ENCODE measurements around the gene SP110. TPM values are rescaled to one million over a fixed set of nuclear protein-coding genes. Genes with fewer than 3 reads are reported as not detected.

SP110 gene
- total RNA-seq, 1 donor from 2014 or later, result 29.6 TPM

GRCh38 chr2:230230496-230231200 is 10.9 kb upstream of the SP110 start:
- Mint-ChIP-seq H3K4me1 (no peaks in the 10 kb centered on the region), H3K4me3 (no peak overlapping the region), H3K9me3 (peaks cover 16% of the 10 kb centered on the region), H3K36me3 (peaks cover 2% of the 10 kb centered on the region), H3K27ac (no peak overlapping the region), H3K27me3 (ENCODE audit: low read depth) (no peaks in the 10 kb centered on the region)
- TF ChIP-seq, protein P1, sequence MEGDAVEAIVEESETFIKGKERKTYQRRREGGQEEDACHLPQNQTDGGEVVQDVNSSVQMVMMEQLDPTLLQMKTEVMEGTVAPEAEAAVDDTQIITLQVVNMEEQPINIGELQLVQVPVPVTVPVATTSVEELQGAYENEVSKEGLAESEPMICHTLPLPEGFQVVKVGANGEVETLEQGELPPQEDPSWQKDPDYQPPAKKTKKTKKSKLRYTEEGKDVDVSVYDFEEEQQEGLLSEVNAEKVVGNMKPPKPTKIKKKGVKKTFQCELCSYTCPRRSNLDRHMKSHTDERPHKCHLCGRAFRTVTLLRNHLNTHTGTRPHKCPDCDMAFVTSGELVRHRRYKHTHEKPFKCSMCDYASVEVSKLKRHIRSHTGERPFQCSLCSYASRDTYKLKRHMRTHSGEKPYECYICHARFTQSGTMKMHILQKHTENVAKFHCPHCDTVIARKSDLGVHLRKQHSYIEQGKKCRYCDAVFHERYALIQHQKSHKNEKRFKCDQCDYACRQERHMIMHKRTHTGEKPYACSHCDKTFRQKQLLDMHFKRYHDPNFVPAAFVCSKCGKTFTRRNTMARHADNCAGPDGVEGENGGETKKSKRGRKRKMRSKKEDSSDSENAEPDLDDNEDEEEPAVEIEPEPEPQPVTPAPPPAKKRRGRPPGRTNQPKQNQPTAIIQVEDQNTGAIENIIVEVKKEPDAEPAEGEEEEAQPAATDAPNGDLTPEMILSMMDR (IDR thresholded peaks at IDR 0.05; ENCODE audit: unreplicated experiment), result no peak
- no peak for DNase-seq (ENCODE audit: low spot score in 2 of 2, unreplicated experiment in 2 of 2)

DNA sequence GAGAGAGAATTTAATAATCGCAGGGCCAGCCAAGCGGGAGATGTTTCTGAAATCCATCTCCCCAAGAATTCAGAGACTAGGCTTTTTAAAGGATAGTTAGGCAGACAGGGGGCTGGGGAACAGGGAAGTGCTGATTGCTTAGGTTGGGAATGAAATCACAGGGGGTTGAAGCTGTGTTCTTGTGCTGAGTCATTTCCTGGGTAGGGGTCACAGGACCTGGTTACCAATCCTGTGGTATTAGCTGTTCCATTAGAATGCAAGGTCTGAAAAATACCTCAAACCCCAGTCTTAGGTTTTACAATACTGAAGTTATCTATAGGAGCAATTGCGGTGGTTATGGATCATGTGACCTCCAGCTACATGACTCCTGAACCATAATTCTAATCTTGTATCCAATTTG is 10.3 kb upstream of the SP110 start:
- Mint-ChIP-seq H3K27ac (no peak overlapping the region), H3K4me3 (no peak overlapping the region)

GRCh38 chr2:230227216-230227615 is 7.4 kb upstream of the SP110 start:
- TF ChIP-seq, protein P1 (IDR thresholded peaks at IDR 0.05; ENCODE audit: unreplicated experiment), result no peak
- DNase-seq (ENCODE audit: low spot score in 2 of 2, unreplicated experiment in 2 of 2), result no peak
- no peak overlapping the region for H3K4me3 Mint-ChIP-seq
- peaks cover 2% of the 10 kb centered on the region for H3K36me3 Mint-ChIP-seq
- H3K27ac Mint-ChIP-seq, result no peak overlapping the region
- peaks cover 16% of the 10 kb centered on the region for H3K9me3 Mint-ChIP-seq
- no peaks in the 10 kb centered on the region for H3K27me3 Mint-ChIP-seq (ENCODE audit: low read depth)
- peaks cover 4% of the 10 kb centered on the region for H3K4me1 Mint-ChIP-seq

More for the DNA sequence above, 10.3 kb upstream of the SP110 start:
- Mint-ChIP-seq H3K9me3 (peaks cover 16% of the 10 kb centered on the region), H3K4me1 (no peaks in the 10 kb centered on the region), H3K36me3 (peaks cover 2% of the 10 kb centered on the region), H3K27me3 (ENCODE audit: low read depth) (no peaks in the 10 kb centered on the region)
- TF ChIP-seq, protein P1 (IDR thresholded peaks at IDR 0.05; ENCODE audit: unreplicated experiment), result no peak
- no peak for DNase-seq (ENCODE audit: low spot score in 2 of 2, unreplicated experiment in 2 of 2)

DNA sequence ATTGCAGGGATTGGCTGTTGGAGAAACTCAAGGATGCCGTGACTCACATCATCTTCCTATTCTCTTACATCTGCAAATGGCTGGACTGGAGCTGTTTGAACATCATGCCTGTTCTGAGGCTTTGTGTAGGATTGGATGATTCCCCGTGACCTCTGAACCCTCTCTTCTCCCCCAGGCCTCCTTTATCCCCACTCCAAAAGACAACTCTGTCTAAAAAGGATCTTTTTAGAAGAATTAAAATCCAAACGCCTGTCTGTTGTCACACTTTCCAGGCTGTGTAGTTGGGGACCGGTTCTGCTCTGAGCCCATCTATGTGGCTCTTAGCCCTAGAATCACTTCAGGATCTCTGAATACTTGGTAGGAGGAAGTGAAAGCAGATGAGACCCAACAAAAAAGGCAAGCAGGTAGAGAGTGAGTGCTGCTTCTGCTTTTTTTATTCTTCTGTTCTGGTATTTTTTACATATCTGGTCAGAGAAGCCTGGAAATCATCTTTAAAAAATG is 6.3 kb upstream of the SP110 start:
- TF ChIP-seq, protein P1 (IDR thresholded peaks at IDR 0.05; ENCODE audit: unreplicated experiment), result no peak
- Mint-ChIP-seq H3K27ac (no peak overlapping the region), H3K27me3 (ENCODE audit: low read depth) (no peaks in the 10 kb centered on the region), H3K9me3 (peaks cover 12% of the 10 kb centered on the region), H3K36me3 (peaks cover 2% of the 10 kb centered on the region), H3K4me1 (peaks cover 4% of the 10 kb centered on the region), H3K4me3 (no peak overlapping the region)
- no peak for DNase-seq (ENCODE audit: low spot score in 2 of 2, unreplicated experiment in 2 of 2)

GRCh38 chr2:230225486-230225885 is 5.7 kb upstream of the SP110 start, which contains the start of gene SP140:
SP140 (plus strand) TSS chr2:230225736; CDS start chr2:230225845, 109 bp downstream.
- no peak within 1 kb of the TSS for H3K27ac Mint-ChIP-seq
- TF ChIP-seq, protein P1 (IDR thresholded peaks at IDR 0.05; ENCODE audit: unreplicated experiment), result no peak
- H3K4me1 Mint-ChIP-seq, result peaks cover 4% of the 10 kb centered on the region
- no peaks in the 10 kb centered on the region for H3K27me3 Mint-ChIP-seq (ENCODE audit: low read depth)
- H3K9me3 Mint-ChIP-seq, result peaks cover 7% of the 10 kb centered on the region
- DNase-seq (ENCODE audit: low spot score in 2 of 2, unreplicated experiment in 2 of 2), result no peak
- H3K4me3 Mint-ChIP-seq, result no peak within 1 kb of the TSS
- no peaks in the 10 kb centered on the region for H3K36me3 Mint-ChIP-seq
